HTR-8/SVneo (cell line): ENCODE measurements around the gene BSG.

Experiments used
- DNase-seq: peaks from one replicate; pipeline ENCODE4 v3.0.0; 2011; ENCODE audit warnings: low spot score, mixed read lengths; ENCODE audit not compliant: insufficient read length
- FAIRE-seq: peaks from 2 replicates; lab custom pipeline; 2011; peaks lifted over from hg19 to GRCh38; lab: Jason Lieb, UNC

BSG gene

DNA sequence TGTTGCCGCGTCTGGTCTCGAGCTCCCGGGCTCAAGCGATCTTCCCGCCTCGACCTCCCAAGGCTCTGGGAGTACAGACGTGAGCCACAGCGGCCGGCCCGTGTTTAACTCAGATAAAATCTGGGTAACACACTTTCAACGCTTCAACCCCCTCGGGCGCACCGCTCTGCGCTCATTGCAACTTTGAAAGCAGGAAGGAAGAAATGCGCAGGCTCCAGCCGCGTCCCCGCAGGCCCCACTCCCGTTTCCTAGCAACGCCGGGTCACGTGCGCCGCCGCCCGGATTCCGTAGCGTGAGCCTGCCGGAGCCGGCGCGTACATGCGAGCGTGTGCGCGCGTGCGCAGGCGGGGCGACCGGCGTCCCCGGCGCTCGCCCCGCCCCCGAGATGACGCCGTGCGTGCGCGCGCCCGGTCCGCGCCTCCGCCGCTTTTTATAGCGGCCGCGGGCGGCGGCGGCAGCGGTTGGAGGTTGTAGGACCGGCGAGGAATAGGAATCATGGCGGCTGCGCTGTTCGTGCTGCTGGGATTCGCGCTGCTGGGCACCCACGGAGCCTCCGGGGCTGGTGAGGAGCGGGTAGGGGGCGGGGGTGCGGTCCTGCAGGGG is at the start of gene BSG:
Gene BSG, plus strand, starts transcription at position 457 of the 603 bp plus-strand sequence. Its CDS starts 39 bp downstream, at position 496.
- FAIRE-seq (peak; percentile 77), DNase-seq (peak; percentile 96)

GRCh38 chr19:522726-523125 is 49.7 kb upstream of the BSG start:
- FAIRE-seq: no peak

GRCh38 chr19:524062-524674 is 48.2 kb upstream of the BSG start:
- DNase-seq: no peak

More at GRCh38 chr19:522726-523125, 49.7 kb upstream of the BSG start:
- DNase-seq: no peak

GRCh38 chr19:525029-525428 is 47.4 kb upstream of the BSG start:
- DNase-seq (no peak), FAIRE-seq (no peak)

More at GRCh38 chr19:524062-524674, 48.2 kb upstream of the BSG start:
- FAIRE-seq: no peak

DNA sequence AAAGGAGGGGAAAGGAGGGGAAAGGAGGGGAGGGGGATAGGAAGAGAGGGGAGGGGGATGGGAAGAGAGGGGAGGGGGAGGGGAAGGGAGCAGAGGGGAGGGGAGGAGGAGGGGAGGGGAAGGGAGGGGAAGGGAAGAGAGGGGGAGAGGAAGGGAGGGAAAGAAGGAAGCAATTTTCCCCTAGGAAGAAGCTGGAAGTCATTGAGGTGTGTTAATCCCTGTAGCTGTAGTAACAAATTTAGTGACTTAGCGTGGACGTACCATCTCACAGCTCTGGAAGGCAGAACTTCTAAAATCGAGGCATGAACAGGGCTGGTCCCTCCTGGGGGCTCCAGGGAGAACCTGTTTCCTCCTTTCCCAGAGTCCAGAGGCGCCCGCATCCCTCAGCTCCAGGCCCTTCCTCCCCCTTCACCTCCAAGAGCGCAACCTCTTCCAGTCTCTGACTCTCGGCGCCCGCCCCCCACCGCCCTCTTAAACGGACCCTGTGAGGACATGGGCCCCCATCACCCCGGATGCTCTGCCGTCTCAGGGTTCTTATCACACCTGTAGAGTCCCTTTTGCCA is 46.5 kb upstream of the BSG start:
- DNase-seq (no peak), FAIRE-seq (no peak)

- no peak for FAIRE-seq
- no peak for DNase-seq
Measured at GRCh38 chr19:530134-531008, 42.0 kb upstream of the BSG start.

DNA sequence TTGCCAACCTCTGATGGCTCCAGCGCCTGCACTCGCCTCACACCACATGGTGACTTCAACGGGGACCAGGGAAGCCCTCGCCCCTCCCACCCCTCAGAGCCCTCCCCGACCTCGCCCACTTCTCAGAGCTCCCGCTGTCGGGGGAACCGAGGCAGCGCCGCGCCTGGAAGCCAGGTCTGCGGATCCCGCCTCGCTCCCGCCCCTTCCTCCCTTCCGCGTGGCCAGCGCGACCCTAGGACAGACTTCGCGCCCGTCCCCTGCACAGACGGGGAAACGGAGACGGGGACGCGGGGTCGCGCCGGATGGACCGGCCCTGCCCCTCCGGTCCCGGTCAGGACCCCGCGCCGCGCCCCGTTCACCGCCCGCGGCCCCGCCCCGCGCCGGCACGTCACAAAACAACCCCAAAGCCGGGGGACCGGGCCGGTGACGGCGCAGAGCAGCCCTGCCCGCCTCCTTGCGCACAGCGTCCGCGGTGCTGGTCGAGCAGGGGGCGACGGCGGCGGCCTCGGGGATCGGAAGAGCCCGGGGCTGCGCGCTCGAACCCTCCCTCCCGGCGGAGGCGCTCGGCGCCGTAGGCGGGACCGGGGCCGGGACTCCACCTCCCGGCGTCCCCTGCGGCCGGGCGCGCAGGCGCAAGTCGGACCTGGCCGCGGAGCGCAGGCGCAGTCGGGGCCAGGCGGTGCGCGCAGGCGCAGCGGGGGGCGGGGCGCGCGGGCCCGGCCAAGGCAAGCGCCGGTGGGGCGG is 41.2 kb upstream of the BSG start:
- FAIRE-seq (peak; percentile 91), DNase-seq (peak; percentile 90)

DNA sequence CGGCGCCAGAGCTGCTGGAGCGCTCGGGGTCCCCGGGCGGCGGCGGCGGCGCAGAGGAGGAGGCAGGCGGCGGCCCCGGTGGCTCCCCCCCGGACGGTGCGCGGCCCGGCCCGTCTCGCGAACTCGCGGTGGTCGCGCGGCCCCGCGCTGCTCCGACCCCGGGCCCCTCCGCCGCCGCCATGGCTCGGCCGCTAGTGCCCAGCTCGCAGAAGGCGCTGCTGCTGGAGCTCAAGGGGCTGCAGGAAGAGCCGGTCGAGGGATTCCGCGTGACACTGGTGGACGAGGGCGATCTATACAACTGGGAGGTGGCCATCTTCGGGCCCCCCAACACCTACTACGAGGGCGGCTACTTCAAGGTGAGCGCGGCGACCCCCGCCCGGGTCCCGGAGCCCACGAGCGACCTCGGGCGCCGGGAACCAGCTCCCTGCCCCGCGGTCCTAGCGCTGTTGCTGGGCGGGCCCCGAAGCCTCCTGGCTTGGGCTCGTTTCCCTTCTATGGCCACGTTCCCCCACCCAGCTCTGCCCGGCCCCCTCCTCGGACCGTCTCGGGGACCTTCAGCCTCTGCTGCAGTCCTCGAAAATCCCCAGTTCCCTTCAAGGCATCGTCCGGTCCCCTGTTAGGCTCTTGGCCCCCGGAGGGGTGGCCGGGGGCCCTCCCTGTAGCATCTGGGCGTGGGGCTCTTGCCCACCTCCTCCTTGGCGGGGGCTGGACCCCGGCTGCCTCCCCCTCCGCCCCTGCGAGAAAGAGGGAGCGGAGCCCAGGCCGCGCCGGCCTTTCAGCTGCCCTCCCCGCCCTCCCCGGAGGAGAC is 40.4 kb upstream of the BSG start, which contains the start of gene CDC34:
Gene CDC34, plus strand, starts transcription at position 8 of the 808 bp plus-strand sequence. Its CDS starts 172 bp downstream, at position 180.
- no peak for DNase-seq
- FAIRE-seq: no peak

- FAIRE-seq (peak; percentile 44), DNase-seq (no peak)
Measured at GRCh38 chr19:532561-533363, 39.6 kb upstream of the BSG start.

DNA sequence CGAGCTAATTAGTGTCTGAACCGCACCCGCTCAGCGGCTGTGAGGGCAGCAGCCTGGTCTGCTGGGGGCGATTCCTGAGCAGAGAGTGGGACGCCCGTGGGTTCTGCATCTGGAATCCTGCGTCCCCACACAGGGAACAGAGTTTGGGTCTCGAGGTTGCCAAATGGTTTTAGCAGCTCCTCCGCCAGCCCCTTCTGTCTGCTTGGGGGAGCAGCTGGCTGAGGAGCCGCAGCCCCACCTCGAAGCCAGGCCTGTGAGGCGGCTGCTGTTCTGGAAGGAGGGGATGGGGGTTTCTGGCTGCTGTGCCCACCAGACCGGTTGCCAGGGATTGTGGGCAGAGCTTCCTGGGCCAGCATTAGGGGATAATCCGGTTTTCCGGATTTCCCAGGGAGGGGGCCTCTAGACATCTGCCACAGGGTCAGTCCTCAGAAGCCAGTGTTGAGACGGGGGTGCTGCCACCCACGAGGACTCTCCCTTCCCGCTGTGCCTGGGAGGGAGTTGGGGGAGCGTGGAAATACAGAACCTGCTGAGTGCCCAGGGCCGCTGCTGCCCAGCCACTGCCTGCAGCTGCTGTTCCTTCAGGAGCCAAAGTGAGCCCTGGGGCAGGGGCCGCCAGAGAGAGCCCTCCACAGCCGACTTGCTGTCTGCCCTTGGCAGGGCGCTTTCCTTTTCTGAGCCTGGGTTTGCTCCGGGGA is 38.9 kb upstream of the BSG start:
- FAIRE-seq (no peak), DNase-seq (no peak)

DNA sequence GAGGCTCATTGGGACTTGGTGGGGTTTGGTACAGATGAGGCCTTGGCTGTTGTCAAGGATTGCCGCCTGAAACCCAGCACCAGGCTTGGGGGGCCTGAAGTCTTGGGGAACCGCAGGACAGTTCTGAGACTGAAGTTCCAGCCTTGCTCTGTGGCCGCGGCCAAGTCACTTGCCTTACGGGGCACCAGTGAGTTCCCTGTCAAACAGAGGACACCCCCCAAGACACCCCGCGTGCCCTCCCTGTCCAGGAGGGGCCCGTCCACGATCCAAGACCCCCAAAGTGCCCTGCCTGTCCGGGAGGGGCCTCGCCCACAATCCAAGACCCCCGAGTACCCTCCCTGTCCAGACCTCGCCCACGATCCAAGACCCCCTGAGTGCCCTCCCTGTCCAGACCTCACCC is 38.3 kb upstream of the BSG start:
- DNase-seq (no peak), FAIRE-seq (no peak)

GRCh38 chr19:535017-535835 is 37.2 kb upstream of the BSG start:
- DNase-seq: no peak
- FAIRE-seq: no peak

DNA sequence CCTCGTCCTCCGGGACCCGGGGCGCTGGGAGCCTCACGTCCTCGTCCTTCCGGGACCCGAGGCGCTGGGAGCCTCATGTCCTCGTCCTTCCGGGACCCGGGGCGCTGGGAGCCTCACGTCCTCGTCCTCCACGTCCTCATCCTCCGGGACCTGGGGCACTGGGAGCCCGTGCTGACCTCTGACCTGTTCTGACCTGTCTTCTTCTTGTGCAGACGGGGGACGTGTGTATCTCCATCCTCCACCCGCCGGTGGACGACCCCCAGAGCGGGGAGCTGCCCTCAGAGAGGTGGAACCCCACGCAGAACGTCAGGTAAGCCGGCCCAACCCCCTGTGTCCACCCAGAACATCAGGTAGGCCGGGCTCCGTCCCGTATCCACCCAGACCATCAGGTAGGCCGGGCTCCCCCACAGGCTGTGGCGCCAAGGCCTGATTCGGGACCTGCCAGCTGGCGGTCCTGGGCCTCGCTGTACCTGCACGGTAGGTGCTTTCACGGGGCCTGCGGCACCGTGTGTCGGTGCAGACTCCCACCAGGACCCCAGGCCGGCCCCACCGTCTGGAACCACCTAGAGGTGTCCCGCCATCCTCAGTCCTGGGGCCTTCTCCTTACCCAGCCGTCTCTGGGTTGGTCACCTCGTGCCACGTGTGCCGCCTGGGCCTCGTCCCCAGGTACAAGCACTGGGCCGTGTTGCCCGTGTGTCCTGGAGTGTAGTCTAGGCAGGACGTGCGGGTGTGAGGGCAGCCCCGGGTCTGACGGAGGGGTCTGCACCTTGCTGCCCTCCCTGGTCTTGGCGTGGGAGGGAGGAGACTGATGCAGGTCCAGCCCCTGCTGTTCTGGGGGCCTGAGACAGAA is 36.1 kb upstream of the BSG start:
- FAIRE-seq: no peak
- DNase-seq: no peak

DNA sequence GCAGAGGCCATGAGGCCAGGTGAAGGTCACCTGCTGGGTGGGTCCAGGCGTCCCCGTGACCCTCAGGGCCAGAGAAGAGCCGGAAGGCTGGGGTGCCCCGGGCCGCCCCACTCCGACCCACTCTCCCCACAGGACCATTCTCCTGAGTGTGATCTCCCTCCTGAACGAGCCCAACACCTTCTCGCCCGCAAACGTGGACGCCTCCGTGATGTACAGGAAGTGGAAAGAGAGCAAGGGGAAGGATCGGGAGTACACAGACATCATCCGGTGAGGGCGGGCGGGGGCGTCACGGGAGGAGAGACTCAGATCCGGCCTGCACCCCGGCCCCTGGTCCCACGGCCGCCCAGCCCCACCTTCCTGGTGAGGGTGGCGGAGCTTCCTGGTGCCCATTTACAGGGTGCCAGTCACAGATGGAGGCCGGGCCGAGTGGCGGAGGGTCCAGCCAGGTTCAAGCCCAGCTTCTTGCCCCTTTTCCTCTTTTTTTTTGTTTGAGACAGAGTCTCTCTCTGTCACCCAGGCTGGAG is 35.5 kb upstream of the BSG start:
- FAIRE-seq (no peak), DNase-seq (no peak)

GRCh38 chr19:538641-539428 is 33.6 kb upstream of the BSG start:
- FAIRE-seq: no peak

More at GRCh38 chr19:538641-539428, 33.6 kb upstream of the BSG start:
- DNase-seq: no peak
